Subcutaneous adipose tissue (tissue), 4 donors: Measurements from ENCODE around the gene SLCO2A1. TPM values are rescaled to one million over a fixed set of nuclear protein-coding genes. Genes with fewer than 3 reads are reported as not detected.

Experiments used
- total RNA-seq, 4 donors: library from RNA; depleted of rRNA; stranded (reverse); fragments of >200 nt; gene quantifications; one replicate each; pipeline ENCODE4 v1.1.0, GENCODE V29; 2016
- TF ChIP-seq, protein P1 (sequence below): fragments of 450-650 bp; IDR thresholded peaks from one replicate; pipeline ENCODE4 v1.5.1; 2016; ENCODE audit warnings: low read depth, mild to moderate bottlenecking, control low read depth, antibody characterized with exemption, moderate library complexity

Gene SLCO2A1
- total RNA-seq, 4 donors from 2014 or later: 2.4 to 7.2 (median 3.1) TPM

DNA sequence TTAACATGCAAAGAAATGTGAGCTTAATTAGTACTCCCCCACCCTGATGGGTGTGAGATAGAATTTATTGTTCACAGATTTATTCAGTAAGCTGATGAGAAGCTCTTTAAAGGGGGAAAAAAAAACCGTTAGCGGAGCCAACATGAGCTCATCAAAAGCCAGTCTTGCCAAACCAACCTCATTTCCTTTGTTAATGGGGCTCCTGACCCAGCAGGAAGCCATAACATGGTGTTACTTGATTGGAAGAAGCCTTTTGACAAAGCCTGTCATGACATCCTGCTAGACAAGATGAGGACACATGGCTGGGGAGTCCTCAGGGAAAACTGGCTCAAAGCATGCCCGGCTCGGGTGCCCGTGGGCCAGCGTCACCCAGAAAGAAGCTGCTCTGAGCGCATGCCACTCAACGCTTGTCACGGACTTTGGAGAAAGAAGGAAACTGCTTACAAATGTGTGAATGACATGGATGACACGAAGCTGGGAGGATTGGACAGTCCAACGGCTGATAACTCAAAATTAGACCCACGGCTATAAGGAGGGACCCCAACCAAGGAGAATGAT, 64.6 kb downstream of the SLCO2A1 start:
- TF ChIP-seq, protein P1, sequence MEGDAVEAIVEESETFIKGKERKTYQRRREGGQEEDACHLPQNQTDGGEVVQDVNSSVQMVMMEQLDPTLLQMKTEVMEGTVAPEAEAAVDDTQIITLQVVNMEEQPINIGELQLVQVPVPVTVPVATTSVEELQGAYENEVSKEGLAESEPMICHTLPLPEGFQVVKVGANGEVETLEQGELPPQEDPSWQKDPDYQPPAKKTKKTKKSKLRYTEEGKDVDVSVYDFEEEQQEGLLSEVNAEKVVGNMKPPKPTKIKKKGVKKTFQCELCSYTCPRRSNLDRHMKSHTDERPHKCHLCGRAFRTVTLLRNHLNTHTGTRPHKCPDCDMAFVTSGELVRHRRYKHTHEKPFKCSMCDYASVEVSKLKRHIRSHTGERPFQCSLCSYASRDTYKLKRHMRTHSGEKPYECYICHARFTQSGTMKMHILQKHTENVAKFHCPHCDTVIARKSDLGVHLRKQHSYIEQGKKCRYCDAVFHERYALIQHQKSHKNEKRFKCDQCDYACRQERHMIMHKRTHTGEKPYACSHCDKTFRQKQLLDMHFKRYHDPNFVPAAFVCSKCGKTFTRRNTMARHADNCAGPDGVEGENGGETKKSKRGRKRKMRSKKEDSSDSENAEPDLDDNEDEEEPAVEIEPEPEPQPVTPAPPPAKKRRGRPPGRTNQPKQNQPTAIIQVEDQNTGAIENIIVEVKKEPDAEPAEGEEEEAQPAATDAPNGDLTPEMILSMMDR: no peak

DNA sequence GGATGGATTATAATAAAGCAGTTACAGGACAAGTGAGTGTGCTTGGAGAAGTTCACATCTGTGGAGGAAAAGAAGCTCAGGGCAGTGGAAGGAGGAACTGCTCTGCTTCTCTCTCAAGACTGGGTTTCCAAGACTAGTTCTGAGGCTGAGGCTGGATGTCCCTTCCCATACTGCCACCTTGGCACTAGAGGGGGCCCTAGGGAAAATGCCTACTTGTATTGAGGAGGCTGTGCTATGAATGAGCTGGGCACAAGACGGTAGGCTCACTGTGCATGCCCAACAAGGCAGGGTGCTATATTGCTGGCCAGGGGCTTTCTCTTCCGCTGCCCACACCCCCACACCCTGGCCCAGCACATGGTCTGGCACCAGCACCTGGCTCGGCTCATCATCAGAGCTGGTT, 65.2 kb downstream of the SLCO2A1 start:
- TF ChIP-seq, protein P1: no peak

DNA sequence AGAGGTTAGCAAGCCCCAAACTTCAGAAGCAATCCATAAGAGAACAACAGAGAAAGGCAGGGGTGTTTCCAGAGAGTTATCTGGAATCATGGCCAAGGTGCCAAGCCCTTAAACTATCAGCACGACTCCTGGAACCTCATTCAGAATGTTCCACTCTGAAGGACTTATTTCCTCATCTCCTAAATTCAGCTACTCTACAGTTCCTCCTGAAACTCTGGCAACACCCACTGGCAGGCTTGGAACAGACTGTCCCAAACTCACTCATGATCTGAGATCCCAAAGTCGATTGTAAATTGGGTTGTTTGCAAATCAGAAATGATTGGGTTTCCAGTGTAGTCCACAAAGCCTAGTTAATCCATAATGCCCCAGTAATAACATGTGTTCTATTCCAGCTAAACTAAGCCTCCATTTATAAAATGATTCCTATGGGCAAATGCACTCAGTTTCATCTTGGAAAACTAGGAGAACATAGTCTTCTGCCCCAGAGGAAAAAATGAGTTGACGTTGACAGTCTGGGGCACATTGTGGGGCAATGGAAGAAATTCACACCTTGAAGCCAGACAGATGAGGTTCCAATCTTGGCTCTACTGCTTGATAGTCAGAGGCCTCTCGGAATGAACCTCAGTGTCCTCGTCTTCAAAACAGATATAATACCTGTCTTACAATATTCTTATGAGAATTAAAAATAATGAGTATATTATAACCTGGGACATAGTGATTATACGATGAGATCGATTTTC, 65.9 kb downstream of the SLCO2A1 start:
- TF ChIP-seq, protein P1: no peak

DNA sequence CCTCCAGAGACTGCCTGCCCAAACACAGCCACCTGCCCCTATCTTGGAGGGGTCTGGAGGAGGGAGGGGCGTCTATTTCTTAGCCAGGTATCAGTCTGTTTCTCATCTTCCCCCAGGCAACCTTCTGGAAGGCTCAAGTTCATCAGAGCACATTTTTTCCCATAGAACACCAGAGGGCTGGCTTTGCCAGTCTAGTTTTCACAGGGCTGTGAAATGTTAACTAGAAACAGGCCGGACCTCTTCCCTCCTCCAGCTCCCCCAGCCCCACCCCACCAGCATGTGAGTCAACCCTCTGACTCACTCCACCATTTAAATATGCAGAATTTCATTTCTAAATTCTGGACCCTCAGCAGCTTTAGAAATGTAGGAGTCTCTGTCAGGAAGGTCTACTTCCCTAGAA, 66.9 kb downstream of the SLCO2A1 start:
- TF ChIP-seq, protein P1: no peak

DNA sequence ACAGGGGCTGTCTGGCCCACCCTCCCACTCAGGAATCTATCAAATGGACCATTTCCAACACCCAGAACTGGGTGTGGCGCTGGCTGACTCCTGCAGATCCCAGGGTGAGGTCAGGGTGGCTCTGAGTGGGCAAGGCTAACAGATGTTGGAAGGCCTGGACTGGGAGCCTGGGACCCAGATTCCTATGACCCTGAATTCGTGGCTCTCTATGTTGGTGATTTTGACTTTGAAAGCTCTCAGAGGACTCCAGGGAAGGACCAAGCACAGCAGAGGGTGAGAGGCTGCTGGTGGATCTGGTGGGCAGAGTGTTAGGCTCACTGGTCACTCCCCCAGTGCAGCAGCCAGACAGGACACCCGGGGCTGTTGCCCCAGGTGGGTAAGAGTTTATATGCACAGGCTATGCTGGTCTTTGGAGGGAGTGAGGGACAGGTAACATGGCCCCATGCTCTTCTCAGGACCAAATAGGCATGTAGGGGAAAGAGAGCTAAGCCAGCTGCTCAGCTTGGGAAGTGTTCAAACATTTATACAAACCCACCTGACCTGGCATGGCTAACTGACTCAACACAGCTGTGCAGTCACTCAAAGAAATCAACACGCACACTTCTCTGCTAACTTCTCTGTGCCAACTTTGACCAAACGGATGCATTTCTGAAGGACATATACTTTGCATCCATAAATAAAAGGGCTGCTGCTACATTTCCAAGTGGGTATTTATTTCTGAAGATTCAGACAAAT, 71.5 kb downstream of the SLCO2A1 start:
- TF ChIP-seq, protein P1: no peak

DNA sequence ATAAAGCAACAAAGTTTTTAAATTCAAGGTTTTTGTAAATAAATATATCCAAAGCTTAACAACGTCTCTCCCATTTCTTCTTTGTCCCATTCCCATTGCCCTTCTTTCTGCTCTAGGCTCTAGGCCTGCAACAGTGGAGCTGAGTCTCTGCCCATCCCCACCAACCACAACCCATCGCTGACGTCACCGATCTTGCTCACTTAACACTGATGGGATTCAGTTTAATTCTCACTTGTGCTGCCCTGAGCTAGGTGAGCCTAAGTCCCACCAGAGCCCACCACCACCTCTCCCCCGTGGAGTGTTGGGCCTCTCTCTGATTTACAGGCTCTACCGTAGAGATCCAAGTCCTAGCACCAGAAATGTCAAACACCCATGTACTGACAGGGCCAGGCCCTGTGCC, 72.7 kb downstream of the SLCO2A1 start:
- TF ChIP-seq, protein P1: no peak

DNA sequence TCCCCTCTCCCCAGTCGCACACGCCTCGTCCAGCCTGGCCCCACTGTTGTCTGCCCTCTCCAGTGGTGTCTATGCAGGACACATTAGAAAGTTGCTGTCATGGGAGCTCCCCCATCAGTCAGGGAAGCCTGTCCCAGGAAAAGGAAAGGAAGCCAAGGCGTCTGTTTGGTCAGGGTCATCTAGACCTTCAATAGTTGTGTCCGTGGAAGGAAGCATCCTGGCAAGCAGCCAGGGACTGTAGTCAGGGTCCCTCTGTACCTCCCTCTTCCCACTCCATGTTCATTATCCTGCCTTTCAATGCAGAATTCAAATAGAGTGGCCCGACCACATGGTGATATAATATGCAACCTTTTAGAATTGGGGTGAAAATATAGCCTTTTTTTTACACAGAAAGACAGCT, 73.4 kb downstream of the SLCO2A1 start:
- TF ChIP-seq, protein P1: no peak
